GM15510 (cell line): Measurements from ENCODE around the gene EGR1.

ENCODE experiments used
- POLR2A ChIP-seq: IDR thresholded peaks from 3 replicates; pipeline ENCODE4 v1.6.1; 2011; ENCODE audit warnings: borderline replicate concordance; ENCODE audit not compliant: insufficient read length; ENCODE audit errors: extremely low read depth

EGR1 gene

DNA sequence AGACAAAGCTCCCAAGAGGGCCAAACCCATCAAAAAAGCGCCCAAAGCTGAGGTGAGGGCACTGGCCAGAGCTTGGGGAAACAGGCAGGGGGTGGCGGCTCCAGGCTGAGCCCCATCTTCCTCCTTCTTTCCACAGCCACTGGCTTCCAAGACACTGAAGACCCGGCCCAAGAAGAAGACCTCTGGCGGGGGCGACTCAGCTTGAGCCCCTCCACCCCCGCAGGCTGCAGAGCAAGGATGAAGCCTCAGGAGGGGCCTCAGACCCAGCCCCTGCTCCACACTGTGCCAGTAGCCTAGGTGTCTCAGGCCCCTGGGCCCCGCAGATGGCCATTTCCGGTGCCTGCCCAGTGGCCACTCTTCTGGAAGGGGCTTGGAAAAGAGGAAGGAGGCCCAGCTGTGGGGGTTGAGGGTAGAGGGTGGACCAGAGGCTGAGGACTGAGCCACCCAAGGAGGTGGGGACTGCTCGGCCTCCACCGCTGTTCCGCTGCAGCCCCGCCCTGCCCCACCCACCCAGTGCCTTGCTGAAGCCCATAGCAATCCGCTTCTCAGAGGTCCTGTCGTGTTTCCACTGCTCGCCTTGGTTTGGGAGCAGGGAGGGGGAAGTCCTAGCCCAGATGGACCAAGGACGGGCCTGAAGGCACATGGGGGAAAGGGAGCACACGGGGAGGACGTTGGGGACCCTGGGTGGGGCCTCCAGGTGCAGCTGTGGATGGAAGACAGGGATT lies 19.6 kb upstream of the EGR1 start:
- TF ChIP-seq POLR2A = no peak

DNA sequence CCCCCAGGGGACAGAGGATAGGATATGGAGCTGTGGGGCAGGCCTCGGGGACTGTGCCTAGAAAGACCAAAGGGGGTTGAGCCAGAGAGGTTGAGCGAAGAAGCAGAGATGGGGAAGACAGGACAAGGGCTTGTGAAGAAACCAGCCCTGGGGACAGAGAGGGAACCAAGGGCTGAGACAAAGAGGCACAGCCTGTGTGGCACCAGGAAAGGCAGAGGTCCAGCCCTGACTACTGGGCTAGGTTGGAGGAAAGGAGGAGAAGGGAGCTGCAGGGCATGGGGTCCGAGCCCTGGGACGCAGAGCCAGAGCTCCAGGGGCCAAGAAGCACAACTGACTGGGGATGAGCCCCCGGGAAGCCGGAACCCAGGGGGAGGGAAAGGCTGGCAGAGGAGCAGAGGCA lies 17.2 kb upstream of the EGR1 start:
- no peak for TF ChIP-seq POLR2A

DNA sequence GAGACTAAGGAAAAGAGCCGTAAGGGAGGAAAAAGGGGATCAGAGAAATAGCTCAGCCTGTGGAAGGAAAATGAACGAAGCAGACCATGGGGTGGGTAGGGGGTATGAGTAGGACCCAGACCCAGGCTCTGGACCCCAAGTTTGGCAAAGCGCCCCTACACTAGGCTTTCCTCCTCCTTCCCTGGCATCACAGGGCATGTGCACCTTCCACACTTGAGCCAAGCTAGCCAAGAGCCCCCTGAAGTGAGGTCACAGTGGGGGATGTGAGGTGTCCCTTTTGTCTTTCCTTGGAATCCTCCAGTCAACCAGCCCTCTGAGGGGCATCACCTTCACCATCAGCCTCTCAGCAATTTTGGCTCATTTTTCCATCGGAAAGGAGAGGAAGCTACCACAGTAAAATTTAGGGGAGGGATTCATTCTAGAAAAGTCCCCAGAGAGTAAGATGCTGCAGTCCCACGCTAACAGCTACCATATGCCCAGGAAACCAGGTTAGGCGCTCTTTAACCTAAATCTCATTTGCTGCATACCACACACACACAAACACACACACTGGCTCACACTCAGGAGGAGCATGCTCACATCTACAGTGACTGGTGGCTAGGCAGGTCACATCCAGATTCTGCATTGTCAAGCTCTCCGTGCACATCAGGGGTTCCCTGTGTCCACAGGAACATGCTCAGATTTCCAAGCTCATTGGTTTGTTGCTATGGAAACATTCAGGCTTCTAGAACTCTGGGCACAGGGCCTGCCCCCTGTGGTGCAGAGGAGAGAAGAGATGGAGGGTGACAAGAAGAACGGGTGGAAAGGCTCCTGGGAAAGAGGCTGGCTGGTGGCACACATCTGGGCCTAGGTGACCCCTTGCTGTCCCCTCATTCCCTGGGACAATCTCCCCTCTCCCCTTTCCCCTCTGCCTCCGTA lies 16.5 kb upstream of the EGR1 start:
- TF ChIP-seq POLR2A = no peak

DNA sequence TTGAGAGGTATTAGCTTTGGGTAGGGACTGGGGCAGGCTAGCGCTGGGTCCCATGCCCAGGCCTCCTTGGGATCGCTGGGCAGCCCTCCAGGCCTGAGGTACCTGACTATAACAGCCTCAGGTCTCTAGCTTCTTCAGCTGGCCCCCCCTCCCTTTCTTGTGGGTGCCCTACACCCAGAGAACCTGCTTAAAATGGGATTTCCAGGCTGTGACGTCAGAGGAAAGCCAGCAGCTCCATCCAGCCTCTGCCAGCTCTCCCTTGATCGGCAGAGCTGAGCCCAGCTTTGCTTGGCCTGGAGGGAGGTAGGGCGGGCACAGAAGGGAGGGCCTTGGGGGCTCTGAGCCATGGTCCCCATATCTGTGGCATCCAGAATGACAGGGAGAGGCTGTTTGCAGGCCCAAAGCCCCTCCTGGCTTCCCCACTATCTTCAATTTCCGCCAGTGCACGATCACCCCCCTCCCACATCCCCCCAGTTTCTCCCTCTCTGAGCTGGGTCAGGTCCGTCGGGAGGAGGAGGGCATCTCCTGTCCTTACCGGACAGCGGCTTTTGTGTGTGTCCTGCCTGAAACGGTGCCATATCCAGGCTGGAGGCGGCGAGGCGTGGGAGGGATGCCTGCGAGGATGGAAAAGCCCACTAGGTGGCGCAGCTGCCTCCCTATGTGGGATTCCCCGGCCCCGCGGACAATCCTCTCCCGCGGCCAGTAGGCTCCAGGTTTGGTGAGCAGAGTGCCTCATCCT lies 15.6 kb upstream of the EGR1 start:
- TF ChIP-seq POLR2A = no peak

DNA sequence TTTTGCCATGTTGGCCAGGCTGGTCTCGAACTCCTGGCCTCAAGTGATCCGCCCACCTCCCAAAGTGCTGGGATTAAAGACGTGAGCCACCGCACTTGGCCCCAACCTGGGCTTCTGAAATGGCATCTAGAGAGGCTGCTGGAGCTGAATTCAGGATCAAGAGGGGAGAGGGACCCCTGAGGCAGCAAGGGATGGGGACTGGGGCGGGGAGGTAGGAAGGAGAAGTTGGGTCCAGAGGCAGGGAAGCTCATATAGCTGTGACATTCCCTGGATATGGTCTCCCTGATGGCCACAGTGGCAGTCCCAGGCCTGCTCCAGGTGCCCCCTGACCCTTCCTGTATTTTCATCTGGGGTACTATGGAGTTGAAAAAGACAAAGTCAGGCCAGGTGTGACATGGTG lies 14.3 kb upstream of the EGR1 start:
- no peak for TF ChIP-seq POLR2A

DNA sequence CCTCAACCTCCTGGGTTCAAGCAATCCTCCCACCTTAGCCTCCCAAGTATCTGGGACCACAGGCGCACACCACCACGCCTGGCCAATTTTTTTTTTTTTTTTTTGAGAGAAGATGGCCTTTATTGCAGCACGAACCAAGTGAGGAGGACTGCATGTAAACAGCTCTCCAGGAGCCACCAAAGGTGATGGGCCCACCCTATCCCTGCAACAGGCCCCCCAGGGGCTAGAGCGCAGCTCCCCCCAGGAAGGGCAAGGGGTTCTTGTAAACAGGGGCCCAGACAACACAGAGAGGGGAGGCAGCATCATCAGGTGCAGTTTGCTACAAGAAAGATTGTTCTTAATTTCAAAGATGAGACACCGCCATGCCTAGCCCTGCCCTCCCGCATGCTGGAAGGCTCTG lies 12.6 kb upstream of the EGR1 start:
- no peak for TF ChIP-seq POLR2A

DNA sequence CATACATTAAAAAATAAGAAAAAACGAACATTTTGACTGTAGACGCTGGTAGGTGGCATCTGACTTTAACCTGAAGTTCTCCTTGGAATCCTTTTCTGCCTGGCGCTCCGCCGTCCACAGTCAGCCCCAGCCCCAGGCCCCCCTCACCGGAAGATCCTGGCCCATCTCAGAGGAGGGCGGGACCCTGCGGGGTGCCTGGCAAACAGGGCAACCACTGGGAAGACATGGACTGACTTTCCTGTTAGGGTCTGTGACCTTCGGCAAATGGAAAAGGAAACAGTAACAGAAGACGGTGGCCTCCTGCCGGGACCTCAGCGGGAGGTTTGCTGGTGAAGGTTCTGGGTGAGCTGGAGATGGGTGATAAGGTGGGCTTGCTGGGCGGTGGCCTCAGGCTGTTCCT lies 11.7 kb upstream of the EGR1 start:
- no peak for TF ChIP-seq POLR2A

DNA sequence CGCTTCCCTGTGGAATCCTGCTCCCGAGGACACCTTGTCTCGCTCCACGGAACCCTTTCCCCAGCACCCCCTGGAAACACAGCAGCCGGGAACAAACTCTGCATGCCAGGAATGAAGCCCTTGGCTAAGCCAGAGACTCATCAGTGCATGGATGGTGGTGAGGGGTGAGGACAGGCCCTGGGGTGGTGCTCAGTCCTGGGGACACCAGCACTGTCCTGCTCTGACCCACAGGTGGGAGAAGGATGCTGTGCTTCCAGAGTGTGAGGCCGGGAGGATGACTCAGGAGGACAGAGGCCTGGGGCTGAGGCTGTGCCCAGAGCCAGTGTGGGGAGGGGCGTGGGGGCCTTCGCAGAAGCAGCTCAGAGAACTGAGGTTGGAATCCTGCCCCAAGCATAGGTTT lies 11.2 kb upstream of the EGR1 start:
- no peak for TF ChIP-seq POLR2A

DNA sequence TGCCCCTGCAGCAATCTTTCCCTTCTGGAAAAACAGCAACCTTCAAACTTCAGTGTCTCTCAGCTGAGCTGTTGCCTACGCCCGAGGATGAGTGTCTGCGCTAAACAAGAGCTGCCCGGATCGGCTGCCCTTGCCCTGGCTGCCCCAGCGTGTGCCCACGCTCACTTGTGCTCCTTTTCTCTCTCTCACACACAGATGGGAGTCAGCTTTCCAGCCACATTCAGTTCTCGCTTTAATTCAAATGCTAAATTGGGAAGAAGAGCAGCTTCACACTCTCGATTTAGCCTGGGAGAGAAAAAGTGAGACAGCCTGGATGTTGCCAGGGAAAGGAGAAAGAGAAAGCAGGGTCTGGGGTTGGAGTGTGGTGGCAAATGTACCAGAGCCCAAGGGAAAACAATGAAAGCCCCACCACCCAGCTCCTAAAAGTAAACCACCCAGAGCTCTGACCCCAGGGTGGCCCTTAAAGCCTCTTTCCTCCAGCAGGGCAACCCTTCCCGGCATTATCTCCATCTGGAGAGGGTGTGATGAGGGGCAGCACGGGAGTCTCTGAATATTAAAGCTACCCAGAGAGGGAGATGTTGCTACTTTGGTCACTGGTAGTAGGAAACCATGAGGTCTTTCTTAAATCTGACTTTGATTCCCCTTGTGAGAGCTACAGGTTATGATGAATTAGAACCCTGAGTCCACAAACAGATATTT lies 9.9 kb upstream of the EGR1 start:
- no peak for TF ChIP-seq POLR2A

DNA sequence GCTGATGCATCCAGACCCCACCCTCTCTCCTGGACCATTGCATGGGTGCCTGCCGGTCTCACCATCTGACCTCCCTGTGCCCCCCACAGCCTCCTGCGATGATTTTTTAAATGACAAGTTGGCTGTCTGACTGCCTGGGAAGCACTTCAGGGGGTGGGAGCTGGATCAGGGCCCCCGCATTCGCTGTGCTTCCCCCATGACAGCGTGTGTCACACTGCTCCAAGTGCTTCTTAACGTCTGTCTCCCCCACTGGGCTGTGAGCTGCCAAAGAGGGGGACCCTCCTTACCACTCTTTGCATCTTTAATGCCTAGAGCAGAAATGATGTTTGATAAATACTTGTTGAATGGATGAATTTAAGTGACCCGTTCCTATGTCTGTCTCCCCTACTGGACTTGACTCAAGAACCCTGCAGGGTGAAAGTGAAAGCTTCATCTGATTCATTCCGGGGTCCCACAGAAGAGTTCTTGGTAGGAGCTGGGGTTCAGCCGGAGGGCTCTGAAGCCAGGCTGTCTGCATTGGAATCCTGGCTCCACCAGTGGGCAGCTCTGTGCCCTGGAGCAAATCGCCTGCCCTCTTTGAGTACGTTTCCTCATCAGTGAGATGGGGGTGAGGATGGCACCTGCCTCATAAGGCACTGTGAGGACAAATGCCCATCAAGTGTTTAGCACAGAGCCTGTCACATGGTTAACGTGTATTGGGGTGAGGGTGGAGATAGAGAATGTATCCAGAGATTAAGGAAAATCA lies 7.6 kb upstream of the EGR1 start:
- no peak for TF ChIP-seq POLR2A

DNA sequence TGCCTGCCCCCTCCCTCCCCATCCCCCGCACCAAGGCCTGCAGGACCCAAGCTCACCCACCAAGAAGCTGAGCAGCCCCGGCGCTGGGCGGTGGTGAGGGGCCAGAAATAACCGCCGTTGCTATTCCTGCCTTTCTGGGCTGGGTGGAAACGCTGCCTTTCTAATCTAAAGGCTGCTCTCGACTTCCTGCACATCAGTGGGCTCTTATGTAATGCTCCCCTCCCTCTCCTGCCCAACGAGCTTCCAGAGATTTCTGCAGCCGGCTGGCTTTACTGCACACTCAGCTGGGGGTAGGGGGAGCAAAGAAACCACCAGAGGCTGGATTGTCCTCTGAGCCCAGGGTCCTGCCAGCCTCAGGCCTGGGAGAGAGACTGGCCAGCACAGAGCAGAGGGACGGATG lies 6.9 kb upstream of the EGR1 start:
- TF ChIP-seq POLR2A = no peak

DNA sequence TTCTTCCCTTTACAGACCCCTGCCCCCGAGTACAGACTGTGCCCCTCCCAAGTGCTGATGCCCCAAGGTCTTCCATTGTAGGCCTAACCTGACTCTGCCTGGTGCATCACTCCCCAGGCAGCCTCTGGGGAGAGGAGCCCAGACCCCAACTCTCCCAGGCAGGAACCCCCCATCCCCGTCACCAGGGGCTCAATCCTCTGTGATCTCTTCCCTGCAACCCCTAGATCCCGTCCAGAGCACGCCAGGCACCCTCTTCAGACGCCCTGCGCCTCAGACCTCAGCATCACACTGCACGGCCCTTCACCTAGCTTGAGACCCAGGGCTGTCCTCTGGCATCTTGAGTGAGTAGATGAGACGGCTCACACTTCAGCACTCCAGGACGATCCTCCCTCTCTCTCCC lies 6.4 kb upstream of the EGR1 start:
- no peak for TF ChIP-seq POLR2A

DNA sequence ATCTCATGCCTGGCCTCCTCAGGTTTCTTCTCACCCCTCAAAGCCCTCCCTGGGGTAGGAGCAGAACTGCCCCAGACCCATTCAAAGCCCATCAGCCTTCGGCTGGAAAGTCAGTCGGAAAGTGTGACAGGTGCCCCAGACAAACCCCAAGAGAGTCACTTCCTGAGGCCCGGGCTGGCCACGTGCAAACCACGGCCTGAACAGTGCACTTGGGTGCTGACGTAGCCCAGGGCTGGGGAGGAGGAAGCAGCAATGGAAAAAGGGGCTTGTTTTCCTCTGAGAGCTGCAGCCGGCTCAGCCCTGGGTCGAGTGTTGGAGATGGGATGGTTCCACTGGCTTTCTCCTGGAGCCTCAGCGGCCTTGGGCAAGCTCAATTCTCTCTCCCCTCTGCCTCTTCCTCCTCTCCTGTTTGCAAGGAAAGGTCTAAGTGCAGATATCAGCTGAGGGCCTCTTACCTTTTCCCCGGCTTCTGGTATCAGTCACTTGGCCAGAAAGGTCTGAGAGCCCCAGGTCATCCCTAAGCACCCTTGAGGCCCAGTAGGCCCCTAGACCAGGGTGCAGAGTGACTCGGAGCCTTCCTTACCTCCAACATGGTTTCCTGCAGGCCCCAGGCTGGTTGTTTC lies 5.9 kb upstream of the EGR1 start:
- no peak for TF ChIP-seq POLR2A
